Hypothalamus (tissue), 51 donors: Measurements from ENCODE around the gene SNX20.

Experiments
- DNase-seq, 51 donors: peaks; one replicate each; lab custom pipeline; 2025; lab: John Stamatoyannopoulos, UW

SNX20 gene

GRCh38 chr16:50681021-50681885, at the start of gene SNX20:
SNX20 (minus strand) TSS chr16:50681312; CDS start chr16:50677526, 3,786 bp downstream.
- no peak for DNase-seq

GRCh38 chr16:50724306-50724705, 43.2 kb upstream of the SNX20 start:
- no peak for DNase-seq

GRCh38 chr16:50722960-50723359, 41.8 kb upstream of the SNX20 start:
- DNase-seq: no peak

- no peak for DNase-seq
Observed at GRCh38 chr16:50722405-50722737, 41.3 kb upstream of the SNX20 start.

- no peak for DNase-seq
Observed at GRCh38 chr16:50721549-50722404, 40.7 kb upstream of the SNX20 start.

GRCh38 chr16:50719401-50720337, 38.6 kb upstream of the SNX20 start:
- DNase-seq: no peak

GRCh38 chr16:50718761-50719400, 37.8 kb upstream of the SNX20 start:
- DNase-seq: no peak

- no peak for DNase-seq
Observed at GRCh38 chr16:50718061-50718760, 37.1 kb upstream of the SNX20 start.

- DNase-seq: no peak
Observed at GRCh38 chr16:50717494-50717893, 36.4 kb upstream of the SNX20 start.

GRCh38 chr16:50717091-50717490, 36.0 kb upstream of the SNX20 start:
- DNase-seq: no peak

- no peak for DNase-seq
Observed at GRCh38 chr16:50712956-50713355, 31.8 kb upstream of the SNX20 start.

- DNase-seq: no peak
Observed at GRCh38 chr16:50712560-50712898, 31.4 kb upstream of the SNX20 start.

GRCh38 chr16:50711862-50712559, 30.9 kb upstream of the SNX20 start:
- DNase-seq: peak in 45 of 51 donors; percentile 15 to 84 (median 61)

GRCh38 chr16:50711040-50711439, 29.9 kb upstream of the SNX20 start:
- DNase-seq: no peak

- DNase-seq: no peak
Observed at GRCh38 chr16:50709980-50710379, 28.9 kb upstream of the SNX20 start.

- DNase-seq: no peak
Observed at GRCh38 chr16:50709061-50709684, 28.1 kb upstream of the SNX20 start.

GRCh38 chr16:50708373-50709060, 27.4 kb upstream of the SNX20 start:
- no peak for DNase-seq

GRCh38 chr16:50706250-50706649, 25.1 kb upstream of the SNX20 start:
- no peak for DNase-seq
